ELR (cell line): ENCODE data around the gene MGAT5.

Experiments used
- DNase-seq: peaks from one replicate; pipeline ENCODE4 v3.0.0-alpha.2; 2015; ENCODE audit warnings: low read depth

MGAT5 gene

DNA sequence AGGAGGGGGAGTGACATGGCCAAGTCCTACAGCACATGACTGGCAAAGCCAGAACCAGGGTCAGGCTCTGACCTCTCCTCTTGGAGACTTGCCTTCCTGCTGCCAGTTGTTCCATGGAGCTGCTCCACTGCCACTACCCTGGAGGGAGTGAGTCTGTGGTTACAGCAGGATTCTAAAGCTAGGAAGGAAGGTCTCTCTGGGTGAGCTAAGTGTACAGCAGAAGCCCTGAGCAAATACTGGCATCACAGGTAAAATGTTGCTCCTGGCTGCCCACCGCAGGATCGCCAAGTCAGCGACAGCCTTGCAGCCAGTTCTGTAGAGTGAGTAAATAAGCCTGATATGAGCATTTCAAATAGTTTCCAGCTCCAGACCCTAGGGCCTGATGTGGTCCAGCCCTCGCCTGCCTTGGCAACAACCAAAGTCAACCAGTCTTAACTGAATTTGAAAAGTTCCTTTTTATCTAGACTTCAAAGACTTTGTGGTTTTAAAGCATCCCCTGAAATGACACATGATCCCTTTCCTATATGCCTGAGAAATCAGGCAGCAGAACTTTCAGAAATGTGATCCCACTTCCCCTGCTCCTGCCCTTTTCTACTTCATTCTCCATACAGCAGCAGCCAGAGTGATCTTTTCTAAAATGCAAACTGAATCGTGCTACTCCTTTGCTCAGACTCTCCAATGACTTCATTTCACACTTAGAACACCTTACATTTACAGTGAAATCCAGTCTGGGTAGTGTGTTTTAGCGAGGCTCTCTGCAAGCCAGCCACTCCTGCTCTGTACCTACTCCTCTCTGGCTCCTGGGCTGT lies 114.3 kb downstream of the MGAT5 start:
- DNase-seq = peak; percentile 33

DNA sequence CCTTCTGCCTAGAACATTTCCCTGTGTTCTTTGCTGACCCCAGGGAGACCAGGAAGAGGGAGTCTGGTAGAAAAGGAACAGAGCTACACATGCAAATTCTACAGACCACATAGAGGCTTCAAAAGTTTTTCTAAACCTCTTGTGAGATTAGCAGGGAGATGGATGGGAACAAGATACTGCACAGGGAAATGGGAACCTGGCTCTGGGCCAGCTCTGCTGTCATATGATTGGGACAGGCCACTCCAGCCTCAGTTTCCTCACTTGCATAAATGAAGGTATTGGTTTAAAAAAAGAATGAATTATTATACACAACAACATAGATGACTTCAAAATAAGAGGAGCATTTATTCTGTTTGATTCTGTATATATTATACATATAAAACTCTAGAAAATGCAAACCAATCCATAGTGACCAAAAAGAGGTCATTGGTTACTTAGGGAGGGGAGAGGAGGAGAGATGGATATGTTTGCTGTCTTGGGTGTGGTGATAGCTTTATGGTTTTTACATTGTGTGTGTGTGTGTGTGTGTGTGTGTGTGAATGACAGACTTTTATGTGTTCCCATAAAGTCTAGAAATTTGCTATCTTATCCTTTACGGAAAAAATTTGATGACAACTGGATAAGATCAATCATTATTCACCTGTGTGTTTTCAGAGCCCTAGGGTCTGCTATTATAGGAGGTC lies 115.5 kb downstream of the MGAT5 start:
- DNase-seq = no peak

DNA sequence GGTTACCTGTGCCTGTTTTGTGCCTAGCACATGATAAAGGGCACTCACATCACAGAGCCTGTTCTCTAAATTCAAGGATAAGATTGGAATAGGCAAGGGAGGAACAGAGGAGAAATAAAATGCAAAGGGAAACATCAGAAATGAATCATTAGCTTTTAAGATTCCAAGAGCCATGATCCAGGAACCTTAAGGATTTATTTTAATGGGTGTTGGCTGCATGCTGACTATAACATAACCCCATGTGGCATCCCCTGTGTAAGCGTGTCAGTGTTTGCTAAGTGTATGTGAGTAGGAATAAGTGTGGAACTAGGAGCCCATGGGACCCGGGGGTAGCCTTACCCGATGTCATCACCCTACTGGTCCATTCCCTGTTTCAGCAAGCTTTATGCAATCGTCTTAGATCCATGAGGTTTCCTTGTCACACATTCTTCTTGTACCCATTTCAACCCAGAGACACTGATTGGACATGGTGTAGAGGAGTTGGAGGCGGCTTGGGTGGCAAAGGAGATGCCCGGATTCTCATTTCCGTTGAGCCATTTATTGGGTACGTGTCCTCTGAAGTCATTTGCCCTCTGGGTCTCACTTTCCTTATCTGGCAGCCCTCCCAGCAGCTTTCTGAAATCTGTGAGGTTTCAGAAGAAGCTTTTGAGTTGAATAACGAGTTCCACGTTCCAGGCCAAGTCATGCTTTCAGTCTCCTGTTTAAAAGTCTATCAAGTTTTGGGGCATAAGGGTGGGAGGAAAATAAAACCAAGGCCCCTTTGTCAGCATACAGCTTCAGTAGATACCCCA lies 117.0 kb downstream of the MGAT5 start:
- DNase-seq = peak; percentile 78

DNA sequence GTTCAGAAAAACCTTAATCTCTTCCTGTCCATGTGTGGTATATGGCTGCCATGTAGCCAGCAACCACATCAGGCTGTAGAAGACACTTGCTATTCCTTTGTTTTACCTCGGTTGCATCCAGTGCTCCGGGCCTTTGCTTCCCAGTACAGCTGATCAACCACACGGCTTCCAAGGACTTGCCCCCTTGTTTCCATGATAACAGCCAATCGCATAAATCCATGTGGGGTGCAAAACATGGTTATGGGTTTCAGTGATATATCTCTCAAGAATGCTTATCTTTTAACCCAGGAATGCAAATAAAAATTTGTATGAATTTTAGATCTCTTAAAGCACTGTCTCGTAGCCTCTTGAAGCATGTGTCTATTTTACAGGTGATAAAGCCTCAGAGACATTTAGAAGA lies 118.3 kb downstream of the MGAT5 start:
- DNase-seq = peak; percentile 60

DNA sequence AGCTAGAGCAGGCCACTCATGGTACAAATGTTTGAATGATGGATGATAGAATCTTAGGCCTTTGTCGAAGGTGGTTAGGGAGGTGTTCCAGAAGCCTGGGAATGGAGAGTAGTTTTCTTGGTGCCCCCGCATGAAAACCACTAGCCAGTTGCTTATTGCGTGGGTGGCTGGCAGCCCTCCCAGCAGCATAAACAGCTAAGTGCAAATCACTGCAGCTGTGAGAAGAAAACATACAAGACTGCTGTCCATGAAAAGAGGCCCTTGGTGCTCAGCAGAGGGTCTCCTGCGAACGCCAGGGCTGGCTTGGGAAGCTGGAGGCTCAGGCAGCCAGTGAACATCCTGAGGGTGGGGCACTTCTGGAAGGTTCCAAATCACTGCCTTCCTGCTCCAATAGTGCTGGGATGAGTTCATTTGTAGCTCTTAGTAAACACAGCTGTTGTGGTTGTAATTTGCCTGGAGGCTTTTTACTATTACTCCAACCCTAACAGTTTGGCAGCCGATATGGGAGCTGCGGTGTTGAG lies 118.8 kb downstream of the MGAT5 start:
- DNase-seq = peak; percentile 91

DNA sequence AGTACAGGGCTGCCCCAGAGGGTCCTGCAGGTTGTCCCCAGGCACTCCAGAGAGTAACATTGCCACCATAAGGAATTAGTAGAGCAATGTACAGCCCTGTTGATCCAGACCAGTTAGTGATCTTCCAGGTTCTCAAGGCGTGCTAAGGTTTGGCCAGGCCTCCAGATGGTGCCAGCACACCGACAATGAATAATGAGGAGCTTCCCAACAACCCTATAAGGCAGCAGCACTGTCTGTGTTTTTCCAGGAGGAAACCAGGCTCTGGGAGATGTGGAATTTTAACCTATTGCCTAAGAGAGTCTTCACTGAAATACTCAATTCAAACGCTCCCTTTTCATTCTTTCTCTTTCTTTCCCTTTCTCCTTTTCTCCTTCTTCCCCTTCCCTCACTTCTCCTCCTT lies 122.1 kb downstream of the MGAT5 start:
- peak; percentile 54 for DNase-seq

DNA sequence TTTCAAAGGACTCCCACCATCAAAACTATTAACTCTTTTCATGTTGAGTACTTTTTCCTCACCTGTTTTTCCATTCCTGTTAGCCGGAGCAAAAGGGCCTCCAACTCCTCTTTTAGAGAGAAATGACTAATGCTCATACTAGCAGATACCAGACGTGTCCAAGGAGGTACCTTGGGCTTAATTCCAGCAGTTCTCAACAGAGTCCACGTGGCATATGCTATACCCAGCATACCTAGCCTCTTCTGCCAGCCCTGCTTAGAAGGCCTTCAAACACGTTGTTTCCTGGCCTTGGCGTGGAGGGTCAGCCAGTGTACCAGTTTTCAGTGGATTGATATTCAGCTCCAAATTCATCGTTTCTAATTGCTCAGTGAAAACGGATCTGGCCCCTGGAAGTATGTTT lies 123.9 kb downstream of the MGAT5 start:
- no peak for DNase-seq

DNA sequence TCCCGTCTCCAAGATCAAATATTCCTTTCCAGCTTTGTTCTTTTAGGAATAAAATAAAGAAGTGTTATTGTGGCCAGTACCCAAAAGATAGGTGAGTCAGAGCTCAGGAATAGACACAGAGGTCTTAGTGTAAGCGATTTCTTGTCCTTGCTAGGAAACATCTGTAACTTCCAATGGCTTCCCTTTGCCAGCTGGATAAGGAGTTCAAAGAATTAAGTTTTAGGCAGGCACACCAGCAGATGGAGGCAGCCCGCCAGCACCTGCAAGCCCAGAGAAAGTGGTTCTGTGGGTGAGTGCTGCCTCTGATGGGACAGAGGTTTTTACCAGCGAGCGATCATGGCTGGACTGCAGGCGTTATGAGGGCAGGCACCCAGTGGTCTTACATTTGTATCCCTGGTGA lies 125.4 kb downstream of the MGAT5 start:
- no peak for DNase-seq

DNA sequence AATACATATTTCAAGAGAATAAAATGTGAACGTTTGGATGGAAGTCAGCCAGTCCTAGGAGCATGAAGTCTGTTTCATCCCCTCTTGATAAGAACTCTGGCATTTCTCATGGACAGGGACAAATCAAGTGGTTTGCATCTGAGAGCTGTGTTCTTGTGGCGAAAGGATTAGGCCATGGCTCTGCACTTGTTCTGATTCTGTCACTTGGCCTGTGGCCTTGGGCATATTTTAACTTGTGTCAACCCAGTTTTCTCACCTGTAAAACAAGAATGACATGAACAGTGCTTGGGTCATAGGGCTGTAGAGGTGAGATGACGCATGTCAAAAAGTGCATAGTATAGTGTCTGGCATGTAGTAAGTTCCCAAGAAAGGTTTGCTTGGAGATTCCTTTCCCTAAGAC lies 125.8 kb downstream of the MGAT5 start:
- no peak for DNase-seq

DNA sequence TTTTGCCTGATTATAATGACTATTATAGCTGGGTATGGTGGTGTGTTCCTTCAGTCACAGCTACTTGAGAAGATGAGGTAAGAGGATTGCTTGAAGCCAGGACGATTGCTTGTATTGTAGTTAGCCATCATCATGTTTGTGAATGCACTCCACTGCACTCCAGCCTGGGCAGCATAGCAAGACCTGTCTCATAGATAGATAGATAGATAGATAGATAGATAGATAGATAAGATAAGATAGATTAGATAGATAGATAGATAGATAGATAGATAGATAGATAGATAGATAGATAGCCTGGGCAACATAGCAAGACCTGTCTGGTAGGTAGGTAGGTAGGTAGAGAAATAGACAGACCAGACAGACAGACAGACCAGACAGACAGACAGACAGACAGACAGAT lies 127.3 kb downstream of the MGAT5 start:
- DNase-seq = no peak

DNA sequence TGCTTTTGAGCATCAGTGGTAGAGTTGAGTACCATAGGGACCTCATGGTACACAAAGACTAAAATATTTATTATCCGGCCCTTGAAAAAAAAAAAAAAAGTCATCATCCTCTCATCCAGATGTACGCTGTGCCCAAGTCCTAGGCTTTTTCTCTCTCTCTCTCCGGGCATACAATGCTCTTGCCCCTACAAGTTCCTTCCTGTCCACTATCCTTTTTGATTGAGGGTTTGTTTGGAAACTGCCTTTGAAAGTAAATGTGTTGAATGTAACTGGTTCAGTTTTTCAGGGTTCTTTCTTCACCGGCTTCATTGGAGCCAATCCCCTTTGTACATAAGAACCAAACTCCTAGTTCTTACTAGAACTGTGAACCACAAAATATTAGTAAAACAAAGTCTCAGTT lies 130.3 kb downstream of the MGAT5 start:
- DNase-seq = no peak

DNA sequence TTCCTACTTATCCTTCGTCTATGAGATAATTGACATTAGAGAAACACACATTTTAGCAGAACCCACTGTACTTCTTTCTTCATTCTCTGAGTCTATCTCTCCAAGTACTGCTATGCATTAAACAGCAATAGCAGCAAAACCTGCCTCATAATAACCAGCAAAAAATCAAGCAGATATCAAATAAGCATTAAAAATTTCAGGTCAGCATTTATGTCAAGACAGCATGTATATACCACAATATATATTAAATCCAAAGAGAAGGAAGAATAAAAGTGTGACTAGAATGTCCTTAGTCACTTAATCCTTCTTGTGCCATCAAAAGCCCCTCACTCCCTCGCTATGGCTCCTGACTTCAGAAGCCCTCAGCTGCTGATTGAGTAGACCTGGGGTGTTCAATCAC lies 131.3 kb downstream of the MGAT5 start:
- no peak for DNase-seq

DNA sequence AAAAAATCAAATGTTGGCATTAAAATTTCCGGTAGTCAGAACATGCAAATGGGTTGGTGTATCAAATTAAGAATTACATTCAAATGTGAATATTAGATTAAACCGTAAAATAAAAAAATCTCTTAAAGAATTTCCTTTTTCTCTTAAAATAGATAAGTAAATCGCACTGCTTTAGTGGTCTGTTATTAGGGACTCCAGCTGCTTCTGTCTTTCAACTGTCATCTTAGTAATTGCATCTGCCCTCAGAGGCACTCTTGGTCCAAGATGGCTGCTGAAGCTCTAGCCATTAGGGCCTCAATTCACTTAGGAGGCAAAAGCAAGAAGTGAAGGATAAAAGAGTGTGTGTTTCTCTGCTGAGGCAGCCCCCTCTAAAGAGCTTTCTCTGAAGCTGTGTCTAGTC lies 132.4 kb downstream of the MGAT5 start:
- DNase-seq = no peak

DNA sequence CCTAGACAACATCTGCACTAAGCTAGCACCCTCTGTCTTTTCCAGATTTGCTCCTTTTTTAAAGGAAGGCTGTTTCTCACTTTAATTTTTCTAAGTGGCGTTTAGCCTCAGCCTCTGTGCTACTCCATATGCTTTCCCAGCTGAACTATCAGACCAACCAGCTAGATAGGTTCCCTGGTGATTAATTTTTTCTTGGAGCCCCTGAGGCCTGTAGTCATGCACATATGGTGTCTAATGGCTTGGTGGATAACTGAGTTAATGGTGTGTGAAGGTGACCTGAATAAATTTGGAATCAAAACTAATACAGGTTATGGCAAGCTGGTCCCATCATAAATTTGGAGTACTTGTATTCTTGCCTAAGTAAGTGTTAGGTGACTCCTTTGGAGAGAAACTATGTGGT lies 135.5 kb downstream of the MGAT5 start:
- DNase-seq = no peak

DNA sequence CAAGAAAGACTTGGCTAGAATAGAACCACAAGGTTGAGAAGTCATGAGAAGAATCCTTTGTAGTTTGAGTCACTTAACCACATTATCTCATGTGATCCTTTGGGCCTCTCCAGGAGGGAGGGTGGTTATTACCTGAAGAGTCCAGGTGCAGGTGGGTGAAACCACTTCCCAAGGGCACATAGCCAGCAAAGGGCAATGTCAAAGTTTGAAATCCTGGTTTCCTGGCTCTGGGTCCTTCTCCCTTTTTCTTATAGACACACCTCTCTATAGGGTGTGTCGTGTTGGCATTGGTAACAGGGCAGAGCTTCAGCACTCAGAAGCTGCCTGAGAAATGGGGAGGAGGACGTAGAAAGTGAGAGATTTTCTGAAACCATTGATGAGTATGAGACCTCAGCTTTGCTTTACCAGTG lies 137.9 kb downstream of the MGAT5 start:
- DNase-seq = peak; percentile 60

DNA sequence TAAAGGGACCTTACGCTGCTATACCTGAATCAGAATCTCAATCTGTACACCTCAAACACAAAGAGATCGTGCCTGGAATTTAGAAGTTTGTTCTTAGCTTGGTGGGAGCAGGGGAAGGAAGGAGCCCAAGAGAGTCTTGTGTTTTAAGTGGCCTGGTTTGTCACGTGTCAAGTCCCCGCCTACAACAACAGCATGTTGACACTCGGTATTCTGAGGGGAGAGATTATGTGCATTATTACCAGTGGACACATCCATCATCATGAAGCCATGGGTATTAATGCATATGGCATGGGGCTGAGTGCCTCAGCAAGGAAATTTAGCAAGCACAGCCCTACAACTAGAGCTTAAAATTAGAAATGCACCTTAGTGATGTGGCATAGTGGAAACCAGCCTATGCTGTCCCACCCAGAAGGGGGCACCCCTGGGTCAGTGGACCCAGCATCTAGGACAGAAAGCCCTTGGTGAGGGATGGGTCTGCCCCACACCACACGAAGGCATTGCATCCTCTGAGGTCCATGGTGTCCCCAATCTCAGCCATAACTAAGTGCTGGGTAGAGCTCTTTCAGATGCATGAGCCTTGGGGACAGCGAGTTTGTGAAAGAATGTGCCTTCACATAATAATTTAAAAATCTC lies 138.7 kb downstream of the MGAT5 start:
- no peak for DNase-seq

DNA sequence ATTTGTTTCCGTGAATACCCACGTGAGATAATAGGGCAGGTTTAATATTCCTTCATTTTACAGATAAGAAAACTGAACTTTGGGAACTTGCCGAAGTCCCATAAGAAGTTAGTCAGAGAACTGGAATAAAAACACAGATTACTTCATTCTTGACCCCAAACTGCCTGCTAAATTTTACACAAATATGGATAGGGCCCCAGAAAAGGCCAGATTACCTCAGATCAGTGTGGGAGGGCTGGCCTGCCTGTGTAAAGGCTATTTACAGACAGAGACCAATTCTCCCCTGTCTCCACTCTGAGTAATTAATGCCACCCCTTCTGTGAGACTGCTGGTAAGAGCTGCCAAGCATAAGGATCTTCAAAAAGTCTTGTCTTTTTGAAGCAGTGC lies 139.2 kb downstream of the MGAT5 start:
- DNase-seq = no peak

DNA sequence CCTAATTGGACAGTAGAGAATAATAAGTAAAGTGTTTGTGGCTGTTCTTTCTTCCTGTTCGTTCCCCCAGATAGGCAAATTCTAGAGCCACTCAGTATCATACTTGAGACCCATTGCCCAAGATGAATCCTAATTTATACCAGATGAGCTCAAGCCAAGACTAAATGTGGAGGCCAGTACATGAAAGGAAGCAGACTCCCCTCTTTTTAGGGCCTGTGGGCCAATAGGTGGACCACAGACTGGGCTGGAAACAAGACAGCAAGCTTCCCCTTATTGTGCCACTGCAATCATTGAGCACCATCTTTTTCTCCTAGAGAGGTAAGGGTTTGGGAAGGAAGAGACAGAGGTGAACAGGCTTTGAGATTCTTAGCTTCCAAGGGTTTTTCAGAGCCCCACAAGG lies 141.9 kb downstream of the MGAT5 start:
- no peak for DNase-seq

DNA sequence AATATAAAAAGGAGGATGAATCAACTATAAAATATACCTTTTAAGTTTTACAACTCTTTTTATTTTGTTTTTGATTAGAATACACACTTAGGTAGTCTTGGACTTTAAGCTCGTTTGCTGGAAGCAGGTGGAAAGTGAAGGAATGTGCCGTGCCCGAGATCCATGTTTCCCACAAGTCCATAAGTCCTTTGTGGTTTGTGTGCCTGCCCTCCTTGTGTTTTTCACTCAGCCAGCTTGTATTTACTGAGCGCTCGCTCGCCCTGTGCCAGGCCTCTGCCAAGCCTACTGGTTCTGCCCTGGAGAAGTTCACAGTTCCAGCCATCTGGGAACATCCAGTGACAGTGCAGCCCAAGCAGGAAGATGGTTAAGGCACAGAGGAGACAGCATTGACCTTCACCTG lies 142.6 kb downstream of the MGAT5 start:
- DNase-seq = no peak

DNA sequence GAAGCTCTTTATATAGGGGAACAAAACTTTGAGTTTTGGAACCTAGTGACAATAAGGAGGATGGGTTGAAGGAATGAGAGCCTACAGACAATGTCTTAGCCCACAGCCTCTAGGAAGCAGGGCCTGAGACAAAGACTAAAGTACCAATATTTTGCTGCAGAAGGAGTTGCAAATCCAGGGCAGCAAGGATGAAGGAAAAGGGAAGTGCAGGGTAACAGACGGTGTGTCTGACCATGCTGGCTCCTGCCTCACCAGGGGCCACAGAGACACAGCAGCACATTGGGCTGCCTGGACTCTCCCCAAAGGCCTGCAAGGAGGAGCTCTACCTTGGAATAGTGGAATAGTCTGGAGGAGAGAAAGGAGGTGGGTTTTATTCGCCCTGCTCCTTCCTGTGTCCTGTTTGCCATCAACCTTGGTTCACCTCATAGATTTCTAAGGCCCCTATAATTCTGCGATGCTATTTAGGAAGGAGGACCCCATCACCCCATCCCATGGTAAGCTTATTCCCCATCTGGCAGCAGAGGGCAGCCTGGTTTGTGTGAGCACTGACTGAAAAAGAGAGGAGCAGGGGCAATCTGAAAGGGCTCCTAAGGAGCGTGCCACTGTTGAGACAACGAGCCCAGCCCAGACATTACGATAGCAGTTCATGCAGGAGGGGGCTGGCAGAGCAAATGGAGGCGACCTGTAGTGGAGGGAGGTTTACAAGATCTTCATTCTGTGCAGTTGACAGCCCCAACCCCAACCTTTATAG lies 143.4 kb downstream of the MGAT5 start:
- no peak for DNase-seq

DNA sequence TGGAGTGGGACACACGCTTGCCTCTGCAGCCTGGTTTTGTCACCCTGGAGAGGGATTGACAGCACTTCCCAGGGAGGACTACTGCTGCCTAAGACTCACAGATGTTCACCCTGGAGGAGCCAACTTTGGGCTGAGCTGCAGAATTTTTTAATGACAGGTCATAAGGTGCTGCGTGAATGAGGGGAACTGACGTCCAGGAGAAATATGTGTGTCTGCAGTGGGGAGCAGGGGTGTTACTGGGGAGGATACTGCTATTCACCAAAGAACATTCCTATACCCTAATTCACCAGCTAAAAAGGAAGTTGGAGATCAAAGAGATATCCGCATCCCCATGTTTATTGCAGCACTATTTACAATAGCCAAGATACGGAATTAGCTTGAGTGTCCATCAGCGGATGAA lies 144.4 kb downstream of the MGAT5 start:
- peak; percentile 98 for DNase-seq

DNA sequence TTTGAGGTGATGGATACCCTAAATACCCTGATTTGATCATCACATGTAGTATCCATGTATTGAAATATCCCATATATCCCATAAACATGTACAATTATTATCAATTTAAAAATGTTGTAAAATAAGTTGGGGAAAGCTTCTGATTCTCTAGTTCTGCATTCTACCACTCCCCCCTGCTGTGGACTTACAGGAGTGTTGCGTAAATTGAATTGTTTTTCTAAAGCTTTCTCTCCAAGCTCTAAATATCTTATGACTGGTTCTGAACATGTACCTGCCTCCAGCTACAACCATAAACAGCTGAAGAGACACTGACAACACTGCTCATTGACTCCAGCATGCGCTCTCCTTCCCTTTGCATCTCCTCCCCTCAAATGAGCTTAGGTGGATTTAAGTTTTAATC lies 145.2 kb downstream of the MGAT5 start:
- DNase-seq = peak; percentile 32
